NCI-H187 treated with DMSO at 0.1 percent for 48 hours (cell line): ENCODE measurements around the gene KCNIP4.
A peak's percentile ranks its signal among the peaks of the same experiment; 100 is the strongest.

Source experiments
- DNase-seq: peaks from one replicate; lab custom pipeline; 2025; lab: John Stamatoyannopoulos, UW

KCNIP4 gene

DNA sequence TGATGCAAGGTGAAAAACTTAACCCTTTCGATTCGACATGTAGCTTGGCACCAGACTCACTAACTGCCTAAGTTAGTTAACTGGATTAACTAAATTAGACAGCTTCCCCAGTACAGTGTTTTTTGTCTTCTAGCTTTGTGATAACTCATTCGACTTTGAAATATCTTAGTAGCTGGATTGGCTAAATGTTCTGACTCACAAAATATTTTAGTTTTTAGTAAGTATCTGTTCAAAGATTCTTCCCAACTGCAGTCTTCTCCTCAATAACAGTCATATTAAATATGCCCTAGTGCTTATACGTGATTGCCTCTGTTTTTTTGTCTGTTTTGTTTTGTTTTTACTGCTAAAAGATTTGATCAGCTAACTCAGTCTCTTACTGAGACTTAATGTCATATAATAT lies 102.9 kb downstream of the KCNIP4 start:
- DNase-seq: no peak

DNA sequence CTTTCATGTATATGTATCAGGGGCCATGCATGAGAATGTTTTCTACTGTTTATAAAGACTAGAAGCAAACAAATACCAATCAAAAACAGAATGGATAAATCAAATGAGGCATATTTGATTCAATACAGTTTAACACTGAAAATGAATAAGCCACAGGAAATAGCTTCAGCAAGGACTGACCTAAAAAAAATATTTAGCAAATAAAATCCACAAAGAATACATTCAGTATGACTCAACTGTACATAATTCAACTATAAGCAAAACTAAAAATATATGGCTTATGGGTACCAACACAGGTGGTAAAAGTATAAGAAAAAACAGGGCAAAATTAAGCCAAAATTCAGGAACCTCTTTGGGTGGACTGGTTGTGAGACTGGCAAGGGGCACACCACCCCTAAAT lies 112.9 kb downstream of the KCNIP4 start:
- no peak for DNase-seq

DNA sequence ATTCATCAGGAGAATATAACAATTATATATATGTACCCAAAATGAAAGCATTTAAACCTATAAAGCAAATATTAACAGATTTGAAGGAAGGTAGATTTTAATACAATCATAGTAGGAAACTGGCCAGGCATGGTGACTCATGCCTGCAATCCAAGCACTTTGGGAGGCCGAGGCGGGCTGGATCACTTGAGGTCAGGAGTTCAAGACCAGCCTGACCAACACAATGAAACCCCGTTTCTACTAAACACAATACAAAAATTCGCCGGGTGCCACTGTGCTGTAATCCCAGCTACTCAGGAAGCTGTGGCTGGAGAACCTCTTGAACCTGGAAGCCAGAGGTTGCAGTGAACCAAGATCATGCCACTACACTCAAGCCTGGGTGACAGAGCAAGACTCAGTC lies 118.3 kb downstream of the KCNIP4 start:
- DNase-seq: no peak

DNA sequence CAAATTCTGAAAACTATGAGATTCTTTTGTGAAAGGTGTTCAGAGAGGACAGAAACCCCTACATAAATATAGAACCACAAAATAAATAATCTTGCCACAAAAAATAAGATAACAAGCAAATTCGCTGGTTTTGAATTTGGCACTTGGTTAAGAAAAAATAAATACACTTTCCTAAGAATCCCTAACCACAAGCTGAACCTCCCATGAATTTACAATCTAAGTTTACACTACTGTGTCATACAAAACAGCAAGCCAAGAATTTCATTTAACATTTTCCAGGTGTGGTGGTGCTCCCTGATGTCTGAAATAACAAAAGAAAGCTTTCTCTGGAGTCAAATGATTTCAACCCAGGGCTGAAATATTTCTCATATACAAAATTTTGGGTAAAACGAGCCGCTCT lies 121.0 kb downstream of the KCNIP4 start:
- DNase-seq: no peak

DNA sequence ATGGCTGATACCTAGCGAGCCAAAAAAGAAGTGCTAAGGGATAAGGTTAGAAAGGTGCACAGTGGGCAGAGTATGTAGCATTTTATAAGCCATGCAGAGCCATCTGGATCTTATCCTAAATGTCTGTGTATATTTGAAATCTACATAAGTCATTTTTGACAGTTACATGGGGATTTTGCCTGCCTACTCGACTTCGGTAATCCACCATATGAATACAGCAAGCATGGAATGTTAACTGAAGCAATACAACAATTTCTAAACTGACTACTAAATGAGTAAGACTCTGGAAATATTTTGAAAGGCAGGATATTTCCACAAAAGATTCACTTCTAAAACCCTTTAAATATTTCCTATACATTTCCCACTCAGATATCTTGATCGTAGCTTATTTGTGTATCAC lies 122.5 kb downstream of the KCNIP4 start:
- no peak for DNase-seq

DNA sequence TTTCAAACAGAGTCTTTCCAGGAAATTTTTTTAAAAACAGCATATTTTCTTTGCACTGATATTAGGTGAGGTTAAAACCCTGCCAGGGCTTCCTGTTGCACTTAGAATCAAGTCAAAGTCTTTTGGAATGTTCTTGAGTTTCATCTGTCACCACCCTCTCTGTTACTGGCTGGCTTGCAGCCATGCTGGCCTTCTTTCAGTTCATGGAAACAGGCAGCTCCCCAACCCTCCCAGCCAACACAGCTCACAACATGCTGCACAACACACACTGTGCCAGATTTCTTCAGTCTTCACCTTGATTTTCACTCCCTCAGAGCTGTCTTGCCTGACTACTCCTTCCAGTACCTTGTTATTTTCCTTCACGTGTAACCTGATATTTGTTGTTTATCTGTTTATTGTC lies 129.5 kb downstream of the KCNIP4 start:
- DNase-seq: no peak

DNA sequence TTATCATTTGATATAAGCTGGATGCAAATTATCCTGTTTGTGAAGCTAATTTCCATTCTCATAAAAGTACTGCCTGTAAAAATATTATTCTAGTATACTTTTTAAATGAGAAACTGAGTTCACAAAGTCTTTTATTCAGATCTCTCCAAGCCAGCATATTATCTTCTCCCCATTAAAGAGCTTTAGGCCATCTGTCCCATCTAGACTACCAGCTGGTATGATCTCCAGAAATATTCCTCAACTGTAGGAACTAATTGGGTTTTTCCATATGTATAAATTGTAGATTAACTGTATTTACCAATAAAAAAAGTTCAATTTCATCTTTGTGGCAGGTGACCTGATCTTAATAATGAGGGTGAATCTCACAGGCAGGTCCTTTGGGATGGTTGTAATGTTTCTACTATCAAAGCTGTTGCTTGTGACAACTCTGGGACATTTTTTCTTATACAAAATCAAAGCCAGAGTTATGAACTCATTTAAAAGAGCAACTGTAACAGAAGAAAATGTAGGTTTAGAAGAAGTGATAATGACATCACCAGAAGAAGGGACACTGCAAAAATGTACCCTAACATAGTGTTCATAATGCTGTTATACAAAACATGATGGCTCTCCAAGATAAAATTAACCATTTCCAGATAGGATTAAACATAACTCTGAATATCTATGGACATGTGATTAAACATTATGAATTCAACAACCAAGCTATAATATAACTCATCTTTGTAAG lies 132.8 kb downstream of the KCNIP4 start:
- no peak for DNase-seq

DNA sequence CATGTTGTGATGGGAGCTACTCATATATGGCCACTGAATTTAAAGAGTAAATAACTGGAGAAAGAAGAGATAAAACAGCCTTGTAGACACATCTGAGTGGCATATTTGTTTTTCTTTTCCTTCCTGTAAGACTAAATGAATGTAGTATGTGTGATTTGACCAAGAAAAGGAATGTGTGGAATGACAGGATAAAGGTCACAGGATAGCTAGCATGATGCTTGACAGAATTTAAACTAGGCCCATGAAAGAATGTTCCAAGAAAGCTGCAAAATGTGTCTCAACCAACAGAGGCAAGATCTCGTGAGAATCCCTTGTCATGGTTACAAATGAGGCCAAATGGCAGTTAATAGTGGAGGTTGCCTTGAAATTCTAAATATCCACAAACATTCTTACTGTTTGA lies 137.0 kb downstream of the KCNIP4 start:
- DNase-seq: no peak

DNA sequence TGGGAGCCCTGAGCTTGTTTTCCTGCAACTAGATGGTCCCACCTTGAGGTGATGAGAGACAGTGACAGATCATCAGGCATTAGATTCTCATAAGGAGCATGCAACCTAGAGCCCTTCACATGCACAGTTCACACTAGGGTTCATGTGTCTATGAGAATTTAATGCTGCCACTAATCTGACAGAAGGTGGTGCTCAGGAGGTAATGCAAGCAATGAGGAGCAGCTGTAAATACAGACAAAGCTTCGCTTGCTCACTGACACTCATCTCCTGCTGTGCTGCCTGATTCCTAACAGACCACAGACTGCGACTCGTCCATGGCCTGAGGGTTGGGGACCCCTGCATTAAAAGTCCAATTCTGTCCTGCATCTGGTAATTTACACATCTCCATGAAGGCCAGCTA lies 141.6 kb downstream of the KCNIP4 start:
- DNase-seq: no peak

DNA sequence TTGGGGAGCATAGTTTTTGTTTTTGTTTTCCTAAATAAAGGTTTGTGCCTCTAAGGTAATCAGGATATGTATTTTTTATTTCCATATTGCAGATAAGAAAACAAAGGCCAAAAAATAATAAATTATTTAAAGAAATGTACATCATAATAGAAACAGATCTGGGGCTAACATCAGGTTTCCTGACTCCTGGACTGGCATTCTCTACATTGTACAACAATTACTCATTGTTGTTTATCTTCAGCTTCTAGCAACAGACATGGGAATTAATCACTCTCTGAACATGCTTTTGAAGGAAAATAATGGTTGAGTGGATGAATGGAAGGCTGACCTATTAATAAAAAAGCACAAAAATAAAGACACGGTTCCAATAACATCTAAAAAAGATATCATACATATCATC lies 146.2 kb downstream of the KCNIP4 start:
- DNase-seq: no peak

DNA sequence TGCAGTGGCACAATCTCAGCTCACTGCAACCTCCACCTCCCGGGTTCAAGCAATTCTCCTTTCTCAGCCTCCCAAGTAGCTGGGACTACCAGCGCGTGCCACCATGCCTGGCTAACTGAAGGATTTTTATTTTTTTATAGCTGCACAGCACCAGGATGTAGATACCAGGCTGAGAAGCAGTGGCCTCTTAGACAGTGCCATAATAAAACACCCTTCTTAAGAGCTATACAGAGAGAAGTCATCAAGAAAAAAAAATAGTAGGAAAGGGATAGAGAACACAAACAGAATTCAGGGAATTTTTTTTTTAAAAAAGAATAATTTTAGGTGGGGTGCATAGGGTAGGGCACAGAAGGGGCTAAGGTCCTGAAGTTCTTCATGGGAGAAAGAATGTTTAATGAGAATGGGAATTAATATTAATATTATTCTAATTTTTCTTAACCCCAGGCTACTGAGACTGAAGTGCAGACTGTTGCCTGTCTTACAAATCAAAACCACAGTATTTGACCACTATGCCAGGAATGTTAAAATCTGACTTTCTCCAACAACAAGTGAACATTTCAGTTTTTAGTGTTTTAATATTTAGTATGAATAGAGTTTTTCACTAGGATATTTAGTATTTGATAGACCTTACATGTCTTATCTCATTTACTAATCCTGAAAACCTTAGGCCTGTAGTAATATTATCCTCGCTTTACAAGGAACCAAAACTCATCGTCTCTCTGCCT lies 146.7 kb downstream of the KCNIP4 start:
- DNase-seq: no peak

DNA sequence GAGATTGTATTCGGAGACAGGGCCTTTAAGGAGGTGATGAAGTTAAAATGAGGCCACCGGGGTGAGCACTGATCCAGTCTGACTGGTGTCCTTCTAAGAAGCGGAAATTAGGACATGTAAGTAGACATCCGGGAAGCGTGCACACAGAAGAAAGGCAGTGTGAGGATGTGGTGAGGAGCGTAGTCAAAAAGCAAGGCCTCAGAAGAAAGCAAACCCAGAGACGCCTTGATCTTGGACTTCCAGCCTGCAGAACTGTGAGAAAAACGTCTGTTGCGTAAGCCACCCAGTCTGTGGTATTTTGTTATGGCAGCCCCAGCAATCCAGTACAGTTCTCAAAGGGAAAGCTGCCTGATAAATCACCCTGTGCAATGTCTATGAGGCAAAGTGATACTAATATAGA lies 153.5 kb downstream of the KCNIP4 start:
- DNase-seq: no peak

DNA sequence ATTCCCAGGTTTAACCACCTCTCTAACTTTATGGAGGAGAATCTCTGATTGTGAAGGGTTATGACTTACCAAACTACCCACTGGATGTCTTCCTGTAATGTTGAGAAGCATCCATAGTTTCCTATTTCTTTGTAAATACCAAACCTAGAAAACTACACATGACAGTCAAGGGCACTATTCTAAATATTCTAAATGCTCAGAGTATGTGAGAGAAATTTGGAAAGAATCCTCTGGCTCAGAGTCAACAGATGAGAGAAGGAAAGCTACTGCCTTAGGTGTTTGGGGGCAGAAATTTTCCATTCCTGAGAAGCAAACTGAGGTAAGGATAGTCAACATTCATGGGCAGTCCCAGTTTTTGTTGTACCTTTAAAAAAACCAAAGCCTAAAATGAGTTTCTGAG lies 155.8 kb downstream of the KCNIP4 start:
- DNase-seq: no peak

DNA sequence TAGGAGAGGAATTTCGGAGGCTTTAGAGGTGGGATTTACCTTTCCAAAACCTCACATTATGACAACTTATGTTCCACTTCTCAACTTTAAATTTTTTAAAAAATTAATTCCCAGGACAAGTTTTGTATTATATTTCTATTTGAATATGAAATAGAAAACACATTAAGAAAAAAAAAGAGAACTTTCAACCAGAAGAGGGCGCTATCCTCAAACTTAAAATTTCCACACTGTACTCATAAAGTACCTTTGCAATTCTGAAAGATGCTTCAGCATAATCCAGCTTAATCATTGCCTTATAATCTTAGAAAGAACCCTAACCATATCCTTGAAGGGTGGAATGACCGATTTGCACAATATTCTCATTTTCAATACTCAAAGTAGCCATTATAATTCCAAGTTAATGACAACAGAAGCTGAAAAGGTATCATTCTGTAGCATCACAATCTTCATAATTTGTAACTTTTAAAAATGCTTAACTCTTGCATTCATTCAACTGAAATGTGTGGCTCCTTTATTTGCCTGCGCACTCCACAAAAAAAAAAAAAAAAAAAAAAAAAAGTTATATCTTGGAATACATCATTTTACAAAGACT lies 158.0 kb downstream of the KCNIP4 start:
- no peak for DNase-seq

DNA sequence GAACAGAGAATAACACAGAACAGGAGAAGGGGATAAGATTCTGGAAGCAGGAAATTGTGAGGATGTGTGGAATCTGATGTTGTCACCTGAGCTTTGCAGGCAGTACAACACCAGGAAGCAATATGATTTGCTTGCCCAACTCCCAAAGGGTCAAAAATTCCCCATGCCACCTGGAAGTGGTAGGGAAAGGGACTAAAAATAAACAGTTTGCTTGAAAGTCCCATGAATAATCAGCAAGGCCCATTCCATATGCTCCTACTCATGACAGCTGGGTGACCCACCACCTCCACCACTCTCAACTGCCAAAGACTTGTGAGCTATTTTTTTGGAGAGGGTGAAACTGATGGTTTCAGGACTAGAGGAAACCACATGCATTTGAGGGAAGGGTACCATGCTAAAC lies 168.4 kb downstream of the KCNIP4 start:
- DNase-seq: no peak

DNA sequence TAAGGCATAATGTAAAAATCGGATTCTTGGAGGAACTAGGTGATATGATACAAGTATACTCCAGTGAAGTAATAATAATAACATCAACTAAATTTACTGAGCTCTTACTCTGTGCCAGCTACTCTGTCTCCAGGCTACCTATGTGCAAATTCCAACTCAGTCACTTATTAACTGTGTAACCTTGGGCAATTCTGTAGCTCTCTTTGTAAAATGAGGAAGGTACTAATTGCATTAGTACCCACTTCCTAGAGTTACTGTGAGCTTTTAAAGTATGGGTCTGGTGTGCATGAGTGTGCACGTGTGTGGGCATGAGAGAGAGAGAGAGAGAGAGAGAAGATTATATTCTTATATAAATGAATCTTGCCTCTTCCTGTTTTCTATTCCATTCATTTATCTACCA lies 169.9 kb downstream of the KCNIP4 start:
- DNase-seq: no peak

DNA sequence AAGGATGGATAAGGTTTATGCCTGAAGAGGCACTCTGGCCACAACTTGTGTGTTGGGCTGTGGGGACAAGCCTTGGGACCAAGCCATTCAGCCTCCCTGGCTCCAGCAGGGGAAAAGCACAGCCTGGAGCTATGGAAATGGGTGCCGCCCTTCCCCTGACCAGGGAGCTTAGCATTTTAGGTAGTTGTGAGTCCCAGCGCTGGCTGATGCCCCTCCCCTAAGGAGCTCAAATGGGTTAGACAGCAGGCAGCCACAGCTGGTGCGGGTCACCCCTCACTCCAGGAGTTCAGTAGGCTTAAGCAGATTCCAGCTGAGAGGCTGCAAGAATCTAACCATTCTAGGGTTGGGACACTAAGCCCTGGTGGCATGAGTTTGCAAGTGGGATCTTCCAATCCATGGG lies 172.9 kb downstream of the KCNIP4 start:
- no peak for DNase-seq

DNA sequence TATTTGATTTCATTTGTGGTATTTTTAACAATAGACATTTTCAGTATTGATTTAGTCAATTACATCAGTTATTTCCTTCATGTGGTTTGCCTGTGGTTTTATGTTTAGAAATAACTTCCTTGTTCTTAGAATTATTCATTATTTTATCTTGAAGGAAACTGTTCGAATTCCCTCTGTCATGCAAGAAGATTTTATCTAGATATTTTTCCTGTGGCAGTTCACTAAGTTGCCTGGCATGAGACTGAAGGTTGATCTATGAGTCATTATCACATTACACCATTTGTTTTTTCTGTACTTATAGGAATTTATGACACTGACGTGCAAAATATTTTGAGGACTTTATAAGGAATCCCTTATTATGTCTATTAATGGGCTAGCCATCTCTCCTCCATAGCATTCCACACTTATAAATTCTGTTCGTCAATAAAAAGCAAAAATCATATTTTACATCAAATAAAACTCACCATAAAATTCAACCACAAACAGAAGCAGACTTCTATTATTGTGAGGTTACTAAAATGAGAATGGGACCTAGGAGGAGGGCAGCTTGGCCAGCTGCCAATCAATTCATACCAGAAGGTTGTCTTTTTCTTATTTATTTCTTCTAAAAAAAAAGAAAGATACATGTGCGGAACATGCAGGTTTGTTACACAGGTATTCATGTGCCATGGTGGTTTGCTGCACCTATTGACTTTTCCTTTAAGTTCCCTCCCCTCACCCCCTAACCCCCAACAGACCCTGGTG lies 179.0 kb downstream of the KCNIP4 start:
- no peak for DNase-seq

DNA sequence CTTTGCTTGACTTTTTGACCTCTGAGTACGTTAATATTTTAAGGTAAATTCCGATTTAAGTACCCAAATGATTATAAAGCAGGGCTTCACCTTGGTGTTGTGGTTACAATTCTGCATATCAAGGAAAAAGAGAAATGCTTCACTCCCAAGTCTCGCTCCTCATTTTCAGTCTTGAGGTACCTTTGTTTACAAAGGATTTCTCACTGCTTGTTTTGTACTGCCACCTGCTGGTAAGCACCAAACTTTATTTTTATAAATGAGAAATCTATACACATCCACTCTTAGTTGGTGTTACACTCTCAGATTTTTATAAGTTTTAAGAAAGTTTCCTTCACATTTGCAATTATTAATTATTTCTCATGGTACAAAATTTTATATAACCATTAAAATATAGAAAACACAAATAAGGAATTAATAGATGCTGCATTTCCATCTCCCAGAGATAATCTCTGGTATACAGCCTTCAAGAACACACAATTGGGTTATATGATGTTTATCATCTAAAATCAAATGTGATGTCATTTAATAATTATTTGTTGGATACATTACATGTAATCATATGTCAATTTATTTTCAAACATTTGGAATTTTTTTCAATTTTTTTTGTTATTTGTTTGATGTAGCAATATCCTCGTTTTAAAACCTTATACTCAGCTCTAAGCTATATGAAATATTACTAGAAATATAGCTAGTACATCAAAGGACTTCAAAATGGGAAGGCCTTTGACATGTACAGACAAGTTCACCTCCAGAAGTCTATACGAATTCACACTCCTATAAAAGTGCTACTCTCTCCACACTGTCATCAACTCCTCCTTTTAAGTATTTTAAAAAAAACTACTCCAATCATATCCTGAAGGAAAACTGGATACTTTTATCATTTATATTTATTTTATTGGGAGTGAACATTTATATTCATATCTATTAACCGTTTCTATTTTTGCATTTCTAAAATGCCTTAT lies 179.9 kb downstream of the KCNIP4 start:
- no peak for DNase-seq

DNA sequence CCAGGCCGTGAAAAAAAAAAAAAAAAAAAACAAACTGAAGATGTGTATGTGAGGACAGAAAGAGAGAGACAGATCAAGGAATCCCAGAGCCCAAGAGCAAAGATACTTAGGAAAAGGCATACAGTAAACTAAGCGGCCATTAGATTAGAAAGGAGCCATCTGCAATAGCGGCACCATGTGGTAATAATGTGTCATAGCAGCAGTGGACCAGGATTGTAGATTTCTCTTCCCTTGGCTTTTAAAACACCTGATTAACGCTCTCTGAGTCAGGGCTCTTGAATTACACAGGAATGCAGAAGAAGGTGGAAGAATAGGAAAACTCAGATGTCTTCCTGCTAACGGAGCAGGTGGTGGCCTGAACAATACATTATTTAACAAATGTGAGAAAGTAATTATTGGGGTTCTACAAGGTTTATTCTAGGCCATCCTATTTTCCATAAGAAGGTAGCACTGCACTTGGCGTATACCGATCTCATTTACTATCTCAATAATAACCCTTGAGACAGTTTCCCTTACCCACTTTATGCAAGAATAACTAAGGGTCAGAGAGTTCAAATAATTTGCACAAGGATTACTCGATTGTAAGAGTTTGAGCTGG lies 182.7 kb downstream of the KCNIP4 start:
- peak; percentile 4 for DNase-seq

DNA sequence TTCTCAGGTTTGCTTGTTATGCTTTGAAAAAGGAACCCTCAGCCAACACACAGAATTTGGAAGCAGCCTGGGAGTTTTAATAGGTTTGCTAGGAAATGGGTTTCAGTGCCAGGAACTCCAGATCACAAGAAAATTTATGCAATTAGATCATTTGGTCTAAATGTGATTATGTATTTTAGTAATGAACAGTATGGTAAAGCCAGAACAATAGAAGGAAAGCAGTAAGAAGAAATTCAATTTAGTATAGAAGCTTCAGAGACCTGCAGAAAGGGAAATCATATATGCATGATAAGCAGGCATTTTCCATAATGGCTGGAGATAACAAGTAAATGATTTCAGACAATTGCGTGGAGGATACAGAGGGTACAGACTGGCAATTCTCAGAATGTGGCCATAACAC lies 184.7 kb downstream of the KCNIP4 start:
- no peak for DNase-seq
